B cell (primary cell): ENCODE data around the gene WDR43. TPM values are rescaled to one million over a fixed set of nuclear protein-coding genes. Genes with fewer than 3 reads are reported as not detected.

ENCODE experiments used
- ATAC-seq: fragments of 200-7000 bp; cut with Tn5 transposase; one replicate; pipeline ENCODE4 v1.10.0; 2021; ENCODE audit warnings: low read depth, mild to moderate bottlenecking, moderate number of reproducible peaks, moderate library complexity
- CTCF ChIA-PET: fragments of 350-600 bp; sonication (Branson Sonifier 250); formaldehyde crosslinking; loops from one replicate; lab custom pipeline; 2021; ENCODE audit warnings: antibody characterized with exemption, inconsistent platforms; lab: Charles Lee
- POLR2A ChIA-PET: fragments of 350-600 bp; sonication (Branson Sonifier 250); formaldehyde crosslinking; loops from one replicate; lab custom pipeline; 2021; ENCODE audit warnings: antibody characterized with exemption; lab: Charles Lee
- DNase-seq: peaks from one replicate; pipeline ENCODE4 v3.0.0; 2013
- H2AFZ ChIP-seq: 2 replicates; pipeline ENCODE4 v1.6.1; 2012; ENCODE audit warnings: mild to moderate bottlenecking, low read depth, low read length; ENCODE audit not compliant: insufficient read depth, poor library complexity, severe bottlenecking
- H3K27ac ChIP-seq, 2 donors: 1 replicate in 1 of 2; 2 replicates in 1 of 2; pipeline ENCODE4 v1.5.1; 2012 to 2013; ENCODE audit warnings: low read length in 2 of 2, mild to moderate bottlenecking in 2 of 2, moderate library complexity in 1 of 2
- H3K27me3 ChIP-seq, 4 experiments: fragments of 200-600 bp in 1 of 4; sonication (generic) in 1 of 4; replicated peaks in 1 of 4; 1 replicate in 2 of 4; 2 replicates in 2 of 4; pipeline versions ENCODE4 v1.6.1 to v1.7.0; 2013 to 2016; ENCODE audit warnings: low read length in 3 of 4, mild to moderate bottlenecking in 2 of 4, mixed read lengths in 1 of 4, moderate library complexity in 1 of 4; ENCODE audit not compliant: insufficient read depth in 4 of 4, control insufficient read depth in 3 of 4; ENCODE audit errors: control extremely low read depth in 1 of 4
- H3K36me3 ChIP-seq, 2 experiments: replicated peaks in 1 of 2; 1 replicate in 1 of 2; 2 replicates in 1 of 2; pipeline versions ENCODE4 v1.6.1 to v1.7.1; 2013; ENCODE audit warnings: low read length in 1 of 2; ENCODE audit not compliant: insufficient read depth in 2 of 2, control insufficient read depth in 1 of 2; ENCODE audit errors: control extremely low read depth in 1 of 2, extremely low read depth in 1 of 2
- H3K4me1 ChIP-seq, 2 donors: fragments of 200-600 bp in 1 of 2; sonication (generic) in 1 of 2; 1 replicate in 1 of 2; 2 replicates in 1 of 2; pipeline versions ENCODE4 v1.5.1 to v1.6.1; 2013 to 2017; ENCODE audit warnings: low read length in 2 of 2; ENCODE audit not compliant: control insufficient read depth in 2 of 2, insufficient read depth in 2 of 2
- H3K4me2 ChIP-seq: replicated peaks from 2 replicates; pipeline ENCODE3; 2012; ENCODE audit warnings: mild to moderate bottlenecking, low read depth, low read length; ENCODE audit not compliant: poor library complexity, severe bottlenecking
- H3K4me3 ChIP-seq, 5 experiments: fragments of 200-600 bp in 1 of 5; sonication (generic) in 1 of 5; 1 replicate in 3 of 5; 2 replicates in 2 of 5; pipeline versions ENCODE4 v1.5.1 to v1.7.0; 2011 to 2016; ENCODE audit warnings: low read length in 4 of 5, mild to moderate bottlenecking in 4 of 5, low read depth in 2 of 5, control low read depth in 1 of 5, moderate library complexity in 1 of 5; ENCODE audit not compliant: insufficient read depth in 1 of 5; ENCODE audit errors: control extremely low read depth in 1 of 5, extremely low read depth in 1 of 5
- H3K79me2 ChIP-seq: fragments of 200-600 bp; sonication (generic); one replicate; pipeline ENCODE4 v1.6.0; 2016; ENCODE audit warnings: low read length; ENCODE audit not compliant: control insufficient read depth, insufficient read depth
- H3K9ac ChIP-seq: fragments of 200-600 bp; sonication (generic); 2 replicates; pipeline ENCODE4 v1.6.1; 2017; ENCODE audit warnings: mild to moderate bottlenecking, low read length, moderate library complexity
- H3K9me3 ChIP-seq, 3 donors: one replicate each; pipeline versions ENCODE4 v1.6.1 to v1.7.1; 2013; ENCODE audit warnings: low read length in 2 of 3; ENCODE audit not compliant: control insufficient read depth in 2 of 3, insufficient read depth in 1 of 3; ENCODE audit errors: control extremely low read depth in 1 of 3
- H4K20me1 ChIP-seq: 2 replicates; pipeline ENCODE4 v1.6.0; 2012; ENCODE audit warnings: mild to moderate bottlenecking, low read length; ENCODE audit not compliant: insufficient read depth, control insufficient read depth, poor library complexity, severe bottlenecking
- H3K27ac Mint-ChIP-seq: one replicate; pipeline ENCODE4 v1.8.0; 2021; ENCODE audit warnings: mixed read lengths
- H3K27me3 Mint-ChIP-seq: one replicate; pipeline ENCODE4 v1.8.0; 2021; ENCODE audit warnings: mixed read lengths
- H3K4me1 Mint-ChIP-seq: one replicate; pipeline ENCODE4 v1.8.0; 2021; ENCODE audit warnings: mixed read lengths
- H3K4me3 Mint-ChIP-seq: one replicate; pipeline ENCODE4 v1.8.0; 2021; ENCODE audit warnings: mixed read lengths
- H3K9me3 Mint-ChIP-seq: one replicate; pipeline ENCODE4 v1.8.0; 2022; ENCODE audit warnings: mixed read lengths; ENCODE audit not compliant: insufficient read depth
- EZH2 ChIP-seq: IDR thresholded peaks from 2 replicates; pipeline ENCODE4 v1.6.1; 2012; ENCODE audit warnings: borderline replicate concordance, low read depth, mild to moderate bottlenecking, moderate library complexity, low read length; ENCODE audit not compliant: insufficient read depth, poor library complexity, severe bottlenecking
- WGBS: methylation state at CpG from one replicate; pipeline ENCODE4 v1.1.5; 2013; ENCODE audit warnings: missing lambda C conversion rate; ENCODE audit not compliant: insufficient coverage; 5-methylcytosine and 5-hydroxymethylcytosine counted together
- intact Hi-C: fragments of 100-400 bp; cut with micrococcal nuclease; formaldehyde crosslinking; loops from one replicate; pipeline ENCODE4 v1.10.0; 2022
- polyA plus RNA-seq: library from polyadenylated mRNA; depleted of rRNA; stranded (reverse); fragments of >200 nt; gene quantifications from 2 replicates; pipeline ENCODE4 v1.2.3, GENCODE V29; 2012
- total RNA-seq, 2 donors: library from RNA; stranded (reverse); fragments of 120-200 nt in 1 of 2; gene quantifications; 1 replicate in 1 of 2; 2 replicates in 1 of 2; pipeline versions ENCODE4 v1.2.3 to v1.2.4, GENCODE V29; 2013 to 2022
- TF ChIP-seq, protein P1 (sequence below): fragments of 200-600 bp; IDR thresholded peaks from one replicate; pipeline ENCODE4 v1.8.0; 2022; ENCODE audit warnings: antibody characterized with exemption, mild to moderate bottlenecking

Gene WDR43
- total and polyA plus RNA-seq, 2 donors (not counting 1 experiment from before 2014, with no cell fraction given): 22.5 to 51.0 TPM

DNA sequence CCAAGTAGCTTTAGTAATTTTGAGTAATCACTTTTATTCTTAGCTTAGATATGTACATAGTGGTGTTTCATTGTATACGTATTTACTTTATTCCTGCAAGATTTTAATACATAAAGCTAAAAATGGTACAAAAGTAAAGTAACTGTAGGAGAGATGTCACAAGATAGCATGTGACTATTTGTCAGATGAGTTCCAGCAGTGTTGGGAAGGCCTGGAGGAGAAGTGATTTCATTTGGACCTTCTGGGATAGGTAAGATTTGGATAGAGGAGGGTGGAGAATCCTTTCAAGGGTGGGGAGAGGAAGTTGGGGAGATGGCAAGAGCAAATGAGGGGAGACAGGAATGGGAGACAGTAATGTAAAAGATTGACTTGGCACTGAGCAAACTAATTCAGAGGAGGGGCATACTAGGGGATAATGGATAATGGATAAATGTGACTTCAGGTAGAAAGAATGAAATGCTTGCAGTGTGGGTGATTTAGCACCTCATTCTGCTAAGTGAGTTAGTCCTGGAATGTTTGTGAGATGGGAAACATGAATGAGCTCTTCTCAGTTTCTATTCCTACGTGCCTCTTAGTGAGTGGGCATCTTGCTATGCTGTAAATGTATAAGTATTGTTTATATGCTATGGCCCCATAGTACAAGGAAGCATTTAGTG, 10.5 kb downstream of the WDR43 start:
- Mint-ChIP-seq H3K4me3 (no peak overlapping the region), H3K27me3 (no peaks in the 10 kb centered on the region), H3K9me3 (no peaks in the 10 kb centered on the region), H3K27ac (peak overlapping the region; percentile 3), H3K4me1 (peaks cover 17% of the 10 kb centered on the region)
- POLR2A ChIA-PET: interaction anchor here (1.6 kb wide), 1 partner anchor 10 kb away, joined by 3 read pairs; the partner anchor contains the start of gene WDR43
- no peak overlapping the region for H2AFZ ChIP-seq
- no CpG with 5 or more reads among the region's 2 CpGs for WGBS
- no peak overlapping the region for H3K27ac ChIP-seq
- CTCF ChIA-PET: interaction anchor here (1.1 kb wide), 1 partner anchor 14 kb away, joined by 3 read pairs; no protein-coding TSS in a partner anchor
- H3K4me1 ChIP-seq: no peaks in the 10 kb centered on the region
- no peak overlapping the region for H3K4me3 ChIP-seq
- H3K79me2 ChIP-seq: peaks cover 61% of the 10 kb centered on the region
- ATAC-seq (no peak), DNase-seq (no peak)
- H3K9ac ChIP-seq: no peak overlapping the region
- peaks cover 63% of the 10 kb centered on the region for H4K20me1 ChIP-seq
- no peak overlapping the region for H3K4me2 ChIP-seq
- TF ChIP-seq EZH2: no peak
- TF ChIP-seq, protein P1, sequence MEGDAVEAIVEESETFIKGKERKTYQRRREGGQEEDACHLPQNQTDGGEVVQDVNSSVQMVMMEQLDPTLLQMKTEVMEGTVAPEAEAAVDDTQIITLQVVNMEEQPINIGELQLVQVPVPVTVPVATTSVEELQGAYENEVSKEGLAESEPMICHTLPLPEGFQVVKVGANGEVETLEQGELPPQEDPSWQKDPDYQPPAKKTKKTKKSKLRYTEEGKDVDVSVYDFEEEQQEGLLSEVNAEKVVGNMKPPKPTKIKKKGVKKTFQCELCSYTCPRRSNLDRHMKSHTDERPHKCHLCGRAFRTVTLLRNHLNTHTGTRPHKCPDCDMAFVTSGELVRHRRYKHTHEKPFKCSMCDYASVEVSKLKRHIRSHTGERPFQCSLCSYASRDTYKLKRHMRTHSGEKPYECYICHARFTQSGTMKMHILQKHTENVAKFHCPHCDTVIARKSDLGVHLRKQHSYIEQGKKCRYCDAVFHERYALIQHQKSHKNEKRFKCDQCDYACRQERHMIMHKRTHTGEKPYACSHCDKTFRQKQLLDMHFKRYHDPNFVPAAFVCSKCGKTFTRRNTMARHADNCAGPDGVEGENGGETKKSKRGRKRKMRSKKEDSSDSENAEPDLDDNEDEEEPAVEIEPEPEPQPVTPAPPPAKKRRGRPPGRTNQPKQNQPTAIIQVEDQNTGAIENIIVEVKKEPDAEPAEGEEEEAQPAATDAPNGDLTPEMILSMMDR: no peak
- intact Hi-C loops: loop anchor here (5.0 kb wide), 1 partner anchor 83 kb away; no protein-coding TSS in a partner anchor
- no peaks in the 10 kb centered on the region for H3K27me3 ChIP-seq
- H3K36me3 ChIP-seq: peaks cover 4 to 52% of the 10 kb centered on the region in 2 experiments
- no peaks in the 10 kb centered on the region for H3K9me3 ChIP-seq

DNA sequence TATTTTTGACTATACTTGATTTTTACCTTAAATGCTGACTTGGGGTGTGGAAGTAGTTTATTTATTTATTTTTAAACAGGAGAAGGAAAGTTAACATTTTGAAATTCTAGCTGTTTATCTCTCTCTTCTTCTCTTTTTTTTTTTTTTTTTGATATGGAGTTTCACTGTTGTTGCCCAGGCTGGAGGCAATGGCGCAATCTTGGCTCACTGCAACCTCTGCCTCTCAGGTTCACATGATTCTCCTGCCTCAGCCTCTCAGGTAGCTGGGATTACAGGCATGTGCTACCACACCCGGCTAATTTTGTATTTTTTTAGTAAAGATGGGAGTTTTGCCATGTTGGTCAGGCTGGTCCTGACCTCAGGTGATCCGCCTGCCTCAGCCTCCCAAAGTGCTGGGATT, 11.1 kb downstream of the WDR43 start:
- Histone ChIP-seq H3K4me3 (no peak overlapping the region), H3K4me2 (no peak overlapping the region), H3K27me3 (no peaks in the 10 kb centered on the region), H4K20me1 (peaks cover 61% of the 10 kb centered on the region), H3K4me1 (no peaks in the 10 kb centered on the region), H3K9me3 (no peaks in the 10 kb centered on the region), H3K9ac (no peak overlapping the region), H3K79me2 (peaks cover 58% of the 10 kb centered on the region), H3K36me3 (peaks cover 4 to 56% of the 10 kb centered on the region in 2 experiments), H2AFZ (no peak overlapping the region), H3K27ac (no peak overlapping the region)
- 95% methylated on average over 2 of the region's 3 CpGs for WGBS
- DNase-seq: no peak
- no peak for ATAC-seq
- intact Hi-C loops: loop anchor here (5.0 kb wide), 1 partner anchor 83 kb away; no protein-coding TSS in a partner anchor
- Mint-ChIP-seq H3K27me3 (no peaks in the 10 kb centered on the region), H3K9me3 (no peaks in the 10 kb centered on the region), H3K4me3 (no peak overlapping the region), H3K4me1 (peaks cover 14% of the 10 kb centered on the region), H3K27ac (no peak overlapping the region)
- CTCF ChIA-PET: interaction anchor here (1.1 kb wide), 1 partner anchor 13 kb away, joined by 3 read pairs; no protein-coding TSS in a partner anchor
- POLR2A ChIA-PET: interaction anchor here (1.6 kb wide), 1 partner anchor 11 kb away, joined by 3 read pairs; the partner anchor contains the start of gene WDR43
- TF ChIP-seq, protein P1: no peak
- no peak for TF ChIP-seq EZH2
